ENCODE measurements around the gene CEP78. TPM values are rescaled to one million over a fixed set of nuclear protein-coding genes. Genes with fewer than 3 reads are reported as not detected.

CEP78 gene
- total RNA-seq, 1 donor = 24.1 TPM

- H3K4me3 ChIP-seq (ENCODE audit: low read depth, low read length) = no peak overlapping the region
- no peak for TF ChIP-seq CTCF (IDR thresholded peaks at IDR 0.05; ENCODE audit: insufficient read depth, low read length)
- DNase-seq (ENCODE audit: low read depth) = no peak
Observed at GRCh38 chr9:78243130-78243529, 7.3 kb downstream of the CEP78 start.

- no peak overlapping the region for H3K4me3 ChIP-seq (ENCODE audit: low read depth, low read length)
- TF ChIP-seq CTCF (IDR thresholded peaks at IDR 0.05; ENCODE audit: insufficient read depth, low read length) = no peak
- DNase-seq (ENCODE audit: low read depth) = no peak
Observed at GRCh38 chr9:78245401-78245800, 9.5 kb downstream of the CEP78 start.

- DNase-seq (ENCODE audit: low read depth) = no peak
- TF ChIP-seq CTCF (IDR thresholded peaks at IDR 0.05; ENCODE audit: insufficient read depth, low read length) = no peak
- no peak overlapping the region for H3K4me3 ChIP-seq (ENCODE audit: low read depth, low read length)
Observed at GRCh38 chr9:78248635-78249034, 12.8 kb downstream of the CEP78 start.

GRCh38 chr9:78249542-78249941 is 13.7 kb downstream of the CEP78 start:
- DNase-seq (ENCODE audit: low read depth) = no peak
- no peak overlapping the region for H3K4me3 ChIP-seq (ENCODE audit: low read depth, low read length)
- no peak for TF ChIP-seq CTCF (IDR thresholded peaks at IDR 0.05; ENCODE audit: insufficient read depth, low read length)

- DNase-seq (ENCODE audit: low read depth) = no peak
- no peak for TF ChIP-seq CTCF (IDR thresholded peaks at IDR 0.05; ENCODE audit: insufficient read depth, low read length)
- no peak overlapping the region for H3K4me3 ChIP-seq (ENCODE audit: low read depth, low read length)
Observed at GRCh38 chr9:78252616-78253015, 16.7 kb downstream of the CEP78 start.

- TF ChIP-seq CTCF (IDR thresholded peaks at IDR 0.05; ENCODE audit: insufficient read depth, low read length) = no peak
- no peak for DNase-seq (ENCODE audit: low read depth)
- H3K4me3 ChIP-seq (ENCODE audit: low read depth, low read length) = no peak overlapping the region
Observed at GRCh38 chr9:78253285-78253684, 17.4 kb downstream of the CEP78 start.

GRCh38 chr9:78261403-78262001 is 25.6 kb downstream of the CEP78 start:
- peak; percentile 66 for TF ChIP-seq CTCF (IDR thresholded peaks at IDR 0.05; ENCODE audit: insufficient read depth, low read length)
- peak; percentile 75 for DNase-seq (ENCODE audit: low read depth)
- H3K4me3 ChIP-seq (ENCODE audit: low read depth, low read length) = no peak overlapping the region
